ENCODE results near the gene METTL24. TPM values are rescaled to one million over a fixed set of nuclear protein-coding genes. Genes with fewer than 3 reads are reported as not detected.

Gene METTL24
- total and polyA plus RNA-seq, 2 donors = 0.50 to 1.5 TPM

DNA sequence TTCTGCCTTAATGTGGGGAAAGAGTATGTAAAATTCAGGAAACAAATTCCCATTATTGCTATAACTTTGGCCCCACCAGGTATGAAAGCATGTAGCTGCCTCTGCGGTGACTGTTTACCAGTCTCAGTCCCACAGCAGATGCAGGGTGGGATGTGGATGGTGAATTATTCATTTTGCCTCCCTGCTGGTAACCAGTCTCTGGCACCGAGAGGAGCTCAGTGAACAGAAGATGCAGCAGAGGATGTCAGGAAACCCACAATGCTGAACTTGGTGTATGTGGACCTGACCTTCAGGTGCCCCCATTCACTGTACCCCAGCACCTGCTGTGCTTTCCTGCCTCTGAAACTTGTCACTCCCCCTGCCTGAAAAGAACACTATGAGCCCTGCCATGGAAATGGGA lies 8.8 kb upstream of the METTL24 start:
- Histone ChIP-seq H3K27ac (ENCODE audit: low read depth in 1 of 2, low read length in 1 of 2) (no peak overlapping the region), H3K9me3 (ENCODE audit: control insufficient read depth in 2 of 2, insufficient read depth in 1 of 2, low read length in 1 of 2) (no peaks in the 10 kb centered on the region), H3K36me3 (ENCODE audit: control insufficient read depth in 2 of 2, insufficient read depth in 2 of 2, low read length in 1 of 2) (no peaks in the 10 kb centered on the region), H3K4me3 (ENCODE audit: low read length in 2 of 2) (no peak overlapping the region), H3K27me3 (ENCODE audit: control insufficient read depth in 2 of 2, insufficient read depth in 1 of 2, low read length in 1 of 2) (no peaks in the 10 kb centered on the region), H3K4me1 (ENCODE audit: control insufficient read depth in 2 of 2, insufficient read depth in 2 of 2, low read length in 2 of 2) (peaks cover 4 to 15% of the 10 kb centered on the region in 2 donors)
- 30% methylated on average over 2 of the region's 2 CpGs for WGBS
- no peak for DNase-seq (ENCODE audit: low read depth in 6 of 9, low spot score in 9 of 9)

DNA sequence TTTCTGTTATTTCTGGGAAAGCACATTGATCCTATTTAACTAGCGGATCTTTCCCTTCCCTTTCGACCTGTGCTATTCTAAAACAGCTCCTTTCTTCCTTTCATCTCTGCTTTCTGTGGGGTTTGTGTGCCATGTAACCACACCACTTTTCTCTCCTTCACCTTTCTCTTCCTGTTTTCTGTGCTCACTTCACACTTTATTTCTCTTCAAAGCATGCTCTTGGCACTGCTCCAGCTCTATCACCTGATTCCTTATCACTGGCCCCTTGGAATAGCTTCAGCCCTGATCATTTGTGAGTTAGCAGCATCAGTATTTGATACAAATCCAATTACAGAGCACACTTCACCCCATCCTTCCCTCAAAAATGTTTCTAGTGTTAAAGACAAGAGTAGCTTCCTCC lies 8.1 kb upstream of the METTL24 start:
- peak in 1 of 9 donors; percentile 40 for DNase-seq (ENCODE audit: low read depth in 6 of 9, low spot score in 9 of 9)
- H3K27me3 ChIP-seq (ENCODE audit: control insufficient read depth in 2 of 2, insufficient read depth in 1 of 2, low read length in 1 of 2) = no peaks in the 10 kb centered on the region
- H3K4me3 ChIP-seq (ENCODE audit: low read length in 2 of 2) = no peak overlapping the region
- H3K9me3 ChIP-seq (ENCODE audit: control insufficient read depth in 2 of 2, insufficient read depth in 1 of 2, low read length in 1 of 2) = no peaks in the 10 kb centered on the region
- WGBS = 30% methylated on average over 2 of the region's 2 CpGs
- H3K27ac ChIP-seq (ENCODE audit: low read depth in 1 of 2, low read length in 1 of 2) = no peak overlapping the region
- no peaks in the 10 kb centered on the region for H3K36me3 ChIP-seq (ENCODE audit: control insufficient read depth in 2 of 2, insufficient read depth in 2 of 2, low read length in 1 of 2)
- H3K4me1 ChIP-seq (ENCODE audit: control insufficient read depth in 2 of 2, insufficient read depth in 2 of 2, low read length in 2 of 2) = peaks cover 4 to 15% of the 10 kb centered on the region in 2 donors

DNA sequence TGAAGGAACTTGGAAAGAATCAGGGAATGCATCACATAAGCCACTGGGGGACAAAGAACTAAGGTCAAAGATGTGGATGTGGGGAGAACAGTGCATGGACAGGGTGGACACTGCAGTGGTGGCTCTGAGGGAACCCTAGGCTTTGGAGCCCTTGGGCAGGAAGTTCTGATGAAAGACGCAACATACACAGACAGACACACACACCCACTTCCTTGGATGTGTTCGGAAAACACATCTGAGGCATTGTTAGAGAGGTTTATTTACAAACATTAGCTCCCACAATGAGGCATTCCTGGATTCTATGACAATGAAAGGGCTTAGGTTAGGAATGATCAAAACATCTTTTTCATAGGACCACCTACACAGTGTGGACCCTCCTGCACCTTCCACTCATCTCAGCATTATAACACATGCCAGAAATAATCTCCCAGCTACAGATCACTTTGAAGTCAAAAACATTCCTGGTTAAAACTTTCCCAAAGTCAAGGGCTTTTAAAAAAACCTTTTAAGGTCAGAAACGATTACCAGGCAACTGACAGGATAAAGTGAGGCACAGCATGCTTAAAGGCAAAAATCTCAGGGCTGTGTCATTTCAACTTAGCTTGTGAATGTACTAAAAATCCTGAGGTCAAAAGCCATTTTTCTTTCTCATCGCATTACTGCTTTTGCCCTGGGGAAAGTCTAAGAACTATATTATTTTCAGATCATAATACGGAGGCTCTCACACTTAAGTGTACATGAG lies 6.4 kb upstream of the METTL24 start:
- 95% methylated on average over 5 of the region's 5 CpGs for WGBS
- Histone ChIP-seq H3K9me3 (ENCODE audit: control insufficient read depth in 2 of 2, insufficient read depth in 1 of 2, low read length in 1 of 2) (no peaks in the 10 kb centered on the region), H3K27ac (ENCODE audit: low read depth in 1 of 2, low read length in 1 of 2) (no peak overlapping the region), H3K4me1 (ENCODE audit: control insufficient read depth in 2 of 2, insufficient read depth in 2 of 2, low read length in 2 of 2) (peaks cover 4 to 15% of the 10 kb centered on the region in 2 donors), H3K4me3 (ENCODE audit: low read length in 2 of 2) (no peak overlapping the region), H3K27me3 (ENCODE audit: control insufficient read depth in 2 of 2, insufficient read depth in 1 of 2, low read length in 1 of 2) (peaks cover 0 to 7% of the 10 kb centered on the region in 2 donors), H3K36me3 (ENCODE audit: control insufficient read depth in 2 of 2, insufficient read depth in 2 of 2, low read length in 1 of 2) (no peaks in the 10 kb centered on the region)
- no peak for DNase-seq (ENCODE audit: low read depth in 6 of 9, low spot score in 9 of 9)

DNA sequence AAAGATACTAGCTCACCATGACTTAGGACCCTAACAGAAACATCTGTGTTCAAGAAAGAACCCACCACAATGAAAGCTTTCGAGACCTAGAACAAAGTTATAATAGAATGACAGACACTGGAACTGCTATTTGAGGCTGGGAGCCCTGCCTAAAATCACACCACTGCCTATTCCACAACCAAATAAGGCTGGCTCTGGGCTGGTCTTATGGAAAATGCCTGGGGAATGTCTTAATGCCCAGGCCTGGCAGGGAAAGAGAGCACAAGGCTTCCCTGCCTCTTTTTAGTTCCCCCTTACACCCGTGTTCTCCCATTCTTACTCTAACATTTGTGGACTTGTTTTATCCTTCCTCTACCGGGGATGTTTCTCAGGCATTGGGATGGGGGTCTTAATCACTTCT lies 5.6 kb upstream of the METTL24 start:
- Histone ChIP-seq H3K9me3 (ENCODE audit: control insufficient read depth in 2 of 2, insufficient read depth in 1 of 2, low read length in 1 of 2) (no peaks in the 10 kb centered on the region), H3K27ac (ENCODE audit: low read depth in 1 of 2, low read length in 1 of 2) (no peak overlapping the region), H3K4me3 (ENCODE audit: low read length in 2 of 2) (no peak overlapping the region), H3K4me1 (ENCODE audit: control insufficient read depth in 2 of 2, insufficient read depth in 2 of 2, low read length in 2 of 2) (peaks cover 4 to 15% of the 10 kb centered on the region in 2 donors), H3K36me3 (ENCODE audit: control insufficient read depth in 2 of 2, insufficient read depth in 2 of 2, low read length in 1 of 2) (no peaks in the 10 kb centered on the region), H3K27me3 (ENCODE audit: control insufficient read depth in 2 of 2, insufficient read depth in 1 of 2, low read length in 1 of 2) (peaks cover 6 to 15% of the 10 kb centered on the region in 2 donors)
- WGBS = 97% methylated on average over 3 of the region's 3 CpGs
- no peak for DNase-seq (ENCODE audit: low read depth in 6 of 9, low spot score in 9 of 9)

DNA sequence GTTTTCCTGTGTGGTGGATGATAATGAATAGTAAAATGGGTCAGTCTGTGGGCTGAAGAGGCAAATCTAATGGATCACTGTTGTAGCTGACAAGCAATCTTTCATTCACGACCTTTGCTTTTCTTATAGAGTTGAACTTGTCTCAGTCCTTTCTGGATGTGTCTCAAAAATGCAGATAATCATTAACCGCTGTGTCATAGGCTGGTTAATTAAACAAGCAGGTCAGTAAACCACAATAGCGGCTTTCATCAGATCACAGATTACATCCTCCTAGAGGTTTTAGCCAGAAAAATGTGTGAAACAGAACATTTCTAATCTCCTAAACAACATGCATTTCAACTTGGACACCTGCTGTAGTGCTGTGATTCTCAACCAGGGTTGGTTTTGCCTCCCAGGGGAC lies 2.5 kb upstream of the METTL24 start:
- Histone ChIP-seq H3K4me3 (ENCODE audit: low read length in 2 of 2) (no peak overlapping the region), H3K36me3 (ENCODE audit: control insufficient read depth in 2 of 2, insufficient read depth in 2 of 2, low read length in 1 of 2) (no peaks in the 10 kb centered on the region), H3K9me3 (ENCODE audit: control insufficient read depth in 2 of 2, insufficient read depth in 1 of 2, low read length in 1 of 2) (no peaks in the 10 kb centered on the region), H3K27me3 (ENCODE audit: control insufficient read depth in 2 of 2, insufficient read depth in 1 of 2, low read length in 1 of 2) (peaks cover 22 to 43% of the 10 kb centered on the region in 2 donors), H3K27ac (ENCODE audit: low read depth in 1 of 2, low read length in 1 of 2) (no peak overlapping the region), H3K4me1 (ENCODE audit: control insufficient read depth in 2 of 2, insufficient read depth in 2 of 2, low read length in 2 of 2) (peaks cover 8 to 9% of the 10 kb centered on the region in 2 donors)
- no peak for DNase-seq (ENCODE audit: low read depth in 6 of 9, low spot score in 9 of 9)
- 97% methylated on average over 3 of the region's 3 CpGs for WGBS

DNA sequence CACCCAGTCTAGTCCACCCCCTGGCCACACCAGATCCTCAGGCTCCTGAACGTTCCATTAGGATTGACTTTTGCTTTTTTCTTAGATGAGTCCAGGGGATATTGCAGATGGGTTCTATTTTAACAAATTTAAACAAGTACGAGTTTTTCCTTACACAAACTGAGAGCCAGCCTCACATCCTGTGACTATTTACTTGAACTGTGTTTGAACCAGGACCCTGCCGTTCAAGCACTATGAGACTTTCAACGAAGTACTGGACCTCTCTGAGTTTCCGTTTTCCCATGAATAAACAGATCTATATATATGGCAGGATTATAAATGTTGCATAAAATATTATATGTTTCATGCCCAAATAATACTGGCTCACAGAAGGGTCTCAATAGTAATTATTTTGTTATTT lies 1.4 kb upstream of the METTL24 start:
- 96% methylated on average over 5 of the region's 5 CpGs for WGBS
- Histone ChIP-seq H3K4me1 (ENCODE audit: control insufficient read depth in 2 of 2, insufficient read depth in 2 of 2, low read length in 2 of 2) (peaks cover 8 to 9% of the 10 kb centered on the region in 2 donors), H3K9me3 (ENCODE audit: control insufficient read depth in 2 of 2, insufficient read depth in 1 of 2, low read length in 1 of 2) (no peaks in the 10 kb centered on the region), H3K4me3 (ENCODE audit: low read length in 2 of 2) (no peak overlapping the region), H3K27me3 (ENCODE audit: control insufficient read depth in 2 of 2, insufficient read depth in 1 of 2, low read length in 1 of 2) (peaks cover 22 to 44% of the 10 kb centered on the region in 2 donors), H3K27ac (ENCODE audit: low read depth in 1 of 2, low read length in 1 of 2) (no peak overlapping the region), H3K36me3 (ENCODE audit: control insufficient read depth in 2 of 2, insufficient read depth in 2 of 2, low read length in 1 of 2) (no peaks in the 10 kb centered on the region)
- no peak for DNase-seq (ENCODE audit: low read depth in 6 of 9, low spot score in 9 of 9)

DNA sequence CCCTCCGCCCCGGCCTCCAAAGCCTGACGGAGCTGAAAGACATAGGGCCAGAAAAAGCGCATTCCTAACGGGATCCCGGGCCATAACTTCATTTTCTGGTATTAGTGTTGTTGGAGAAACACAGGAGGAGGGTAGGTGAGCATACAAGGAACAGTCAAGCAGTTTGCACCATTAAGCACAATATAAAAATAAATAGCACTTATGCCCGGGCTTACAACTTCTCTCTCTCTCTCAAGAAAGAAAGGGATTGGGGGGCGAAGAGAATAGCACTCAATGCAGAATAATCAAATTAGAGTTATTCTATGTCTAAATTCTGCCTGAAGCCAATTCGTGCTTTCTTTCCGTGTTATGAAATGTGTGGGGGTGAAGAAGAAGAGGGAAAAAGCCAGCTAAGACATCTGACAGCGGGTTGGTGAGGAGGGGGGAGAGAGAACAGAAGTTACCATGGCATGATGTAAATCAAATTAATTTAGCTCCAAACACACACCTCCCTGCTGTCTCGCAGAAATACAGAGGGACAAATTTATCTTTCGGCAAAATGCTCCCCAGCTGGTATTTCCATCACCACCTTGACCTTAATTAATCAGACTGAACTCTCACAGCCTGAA lies 508 bp upstream of the METTL24 start:
- WGBS = 45% methylated on average over 13 of the region's 13 CpGs

DNA sequence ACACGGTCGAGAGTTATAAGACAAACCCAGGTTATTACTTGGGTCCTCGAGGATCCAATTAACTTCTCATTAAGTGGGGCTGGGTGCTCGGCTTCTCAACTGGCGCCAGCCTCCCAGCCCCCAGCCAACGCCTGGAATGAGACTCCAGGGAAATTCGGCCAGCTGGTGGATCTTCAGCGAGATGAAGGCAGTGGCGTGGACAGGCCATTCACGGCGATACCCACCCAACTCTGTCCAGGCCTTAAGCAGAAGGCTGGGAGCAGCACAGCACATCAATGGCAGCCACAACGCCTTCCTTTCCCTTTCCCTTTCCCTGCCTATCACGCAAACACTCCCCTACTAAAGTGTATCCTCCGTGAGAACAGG lies 868 bp downstream of the METTL24 start:
- H3K4me3 ChIP-seq (ENCODE audit: low read length in 2 of 2) = peak overlapping the region; percentile 34 to 41
- peak overlapping the region; percentile 7 to 37 for H3K27ac ChIP-seq (ENCODE audit: low read depth in 1 of 2, low read length in 1 of 2)
- H3K9me3 ChIP-seq (ENCODE audit: control insufficient read depth in 2 of 2, insufficient read depth in 1 of 2, low read length in 1 of 2) = no peaks in the 10 kb centered on the region
- DNase-seq (ENCODE audit: low read depth in 6 of 9, low spot score in 9 of 9) = no peak
- peaks cover 8 to 9% of the 10 kb centered on the region in 2 donors for H3K4me1 ChIP-seq (ENCODE audit: control insufficient read depth in 2 of 2, insufficient read depth in 2 of 2, low read length in 2 of 2)
- WGBS = 64% methylated on average over 14 of the region's 14 CpGs
- H3K36me3 ChIP-seq (ENCODE audit: control insufficient read depth in 2 of 2, insufficient read depth in 2 of 2, low read length in 1 of 2) = no peaks in the 10 kb centered on the region
- H3K27me3 ChIP-seq (ENCODE audit: control insufficient read depth in 2 of 2, insufficient read depth in 1 of 2, low read length in 1 of 2) = peaks cover 22 to 44% of the 10 kb centered on the region in 2 donors

More for the DNA sequence above, 508 bp upstream of the METTL24 start:
- H3K27me3 ChIP-seq (ENCODE audit: control insufficient read depth in 2 of 2, insufficient read depth in 1 of 2, low read length in 1 of 2) = peaks cover 22 to 44% of the 10 kb centered on the region in 2 donors
- H3K27ac ChIP-seq (ENCODE audit: low read depth in 1 of 2, low read length in 1 of 2) = no peak overlapping the region
- no peaks in the 10 kb centered on the region for H3K36me3 ChIP-seq (ENCODE audit: control insufficient read depth in 2 of 2, insufficient read depth in 2 of 2, low read length in 1 of 2)
- no peak for DNase-seq (ENCODE audit: low read depth in 6 of 9, low spot score in 9 of 9)
- H3K4me1 ChIP-seq (ENCODE audit: control insufficient read depth in 2 of 2, insufficient read depth in 2 of 2, low read length in 2 of 2) = peaks cover 8 to 9% of the 10 kb centered on the region in 2 donors
- H3K9me3 ChIP-seq (ENCODE audit: control insufficient read depth in 2 of 2, insufficient read depth in 1 of 2, low read length in 1 of 2) = no peaks in the 10 kb centered on the region
- peak overlapping the region; percentile 9 to 41 for H3K4me3 ChIP-seq (ENCODE audit: low read length in 2 of 2)

DNA sequence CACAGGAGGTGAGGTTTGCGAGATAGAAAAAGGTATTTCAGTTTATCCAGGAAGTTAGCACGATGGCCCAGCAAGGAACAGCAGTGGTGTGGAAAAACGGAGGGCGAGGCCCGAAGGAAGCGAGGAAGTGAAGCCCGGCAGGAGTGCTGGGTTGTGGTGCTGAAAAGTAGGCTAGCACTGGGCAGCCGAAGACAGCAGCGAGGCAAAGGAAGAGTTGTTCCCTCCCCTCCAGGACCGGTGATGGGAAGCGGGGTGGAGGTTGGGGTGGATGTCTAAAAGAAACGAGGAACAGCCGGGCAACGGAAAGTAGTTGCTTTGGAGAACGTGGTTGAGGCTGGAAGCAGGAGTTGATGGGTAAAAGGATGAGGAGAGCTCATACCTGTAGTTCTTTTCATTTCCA lies 1.4 kb downstream of the METTL24 start:
- peaks cover 22 to 44% of the 10 kb centered on the region in 2 donors for H3K27me3 ChIP-seq (ENCODE audit: control insufficient read depth in 2 of 2, insufficient read depth in 1 of 2, low read length in 1 of 2)

More for the DNA sequence above, 1.4 kb downstream of the METTL24 start:
- Histone ChIP-seq H3K36me3 (ENCODE audit: control insufficient read depth in 2 of 2, insufficient read depth in 2 of 2, low read length in 1 of 2) (no peaks in the 10 kb centered on the region), H3K27ac (ENCODE audit: low read depth in 1 of 2, low read length in 1 of 2) (no peak overlapping the region), H3K4me3 (ENCODE audit: low read length in 2 of 2) (no peak overlapping the region), H3K9me3 (ENCODE audit: control insufficient read depth in 2 of 2, insufficient read depth in 1 of 2, low read length in 1 of 2) (no peaks in the 10 kb centered on the region), H3K4me1 (ENCODE audit: control insufficient read depth in 2 of 2, insufficient read depth in 2 of 2, low read length in 2 of 2) (peaks cover 8 to 9% of the 10 kb centered on the region in 2 donors)
- DNase-seq (ENCODE audit: low read depth in 6 of 9, low spot score in 9 of 9) = no peak
- WGBS = 78% methylated on average over 15 of the region's 15 CpGs
